Omental fat pad (tissue), 4 donors: ENCODE data around the gene ISCU. TPM values are rescaled to one million over a fixed set of nuclear protein-coding genes. Genes with fewer than 3 reads are reported as not detected.

Source experiments
- ATAC-seq: fragments of 150-250 bp; one replicate; pipeline ENCODE4 v1.9.1; 2016; ENCODE audit warnings: mild to moderate bottlenecking, moderate library complexity; ENCODE audit not compliant: low FRiP score
- DNase-seq: peaks from one replicate; pipeline ENCODE4 v3.0.0-alpha.2; 2019; ENCODE audit warnings: low spot score
- total RNA-seq, 4 donors: library from RNA; depleted of rRNA; stranded (reverse); fragments of >200 nt; gene quantifications; one replicate each; pipeline ENCODE4 v1.1.0, GENCODE V29; 2016
- TF ChIP-seq, protein P1 (sequence below), 3 donors: fragments of 450-650 bp; IDR thresholded peaks; one replicate each; pipeline ENCODE4 v1.5.1; 2016 to 2017; ENCODE audit warnings: antibody characterized with exemption in 3 of 3, mild to moderate bottlenecking in 3 of 3, moderate library complexity in 2 of 3

The ISCU gene
- total RNA-seq, 4 donors from 2014 or later, result 148 to 260 (median 187) TPM

DNA sequence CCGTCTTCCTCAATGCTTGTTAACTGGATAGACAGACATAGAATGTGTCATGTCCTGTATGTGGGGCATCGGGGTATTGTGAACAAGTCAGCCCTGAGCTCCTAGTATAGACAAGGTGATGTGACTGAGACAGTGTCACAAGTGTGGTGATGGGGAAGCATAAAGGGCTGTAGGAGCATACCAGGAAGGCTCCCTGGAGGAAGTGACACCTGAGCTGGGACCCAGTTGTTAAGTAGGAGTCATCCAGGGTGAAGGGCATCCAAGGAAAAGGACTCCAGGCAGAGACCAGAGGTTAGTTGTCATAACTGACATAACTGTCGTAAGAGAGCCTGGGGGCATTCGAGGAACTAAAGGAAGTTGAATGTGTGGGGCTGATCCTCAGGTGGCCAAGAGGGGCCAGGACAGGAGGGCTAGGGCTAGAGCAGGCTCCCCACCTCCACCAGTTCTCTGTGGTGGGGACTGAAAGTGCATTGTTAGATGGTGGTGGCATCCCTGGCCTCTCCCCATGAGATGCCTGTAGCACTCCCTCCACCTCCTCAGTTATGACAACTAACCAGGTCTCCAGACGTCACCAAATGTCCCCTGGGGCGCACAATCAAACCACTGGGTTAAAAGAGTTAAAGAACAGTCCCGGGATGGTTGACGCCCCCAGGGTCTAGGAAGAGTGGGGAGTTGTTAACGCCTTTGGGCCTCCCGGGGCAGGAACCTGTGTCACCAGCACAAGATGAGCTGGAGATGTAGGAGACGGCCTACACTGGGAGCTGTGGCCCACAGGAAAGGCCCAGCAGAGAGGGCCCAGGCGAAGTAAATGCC, 44.9 kb upstream of the ISCU start:
- TF ChIP-seq, protein P1, sequence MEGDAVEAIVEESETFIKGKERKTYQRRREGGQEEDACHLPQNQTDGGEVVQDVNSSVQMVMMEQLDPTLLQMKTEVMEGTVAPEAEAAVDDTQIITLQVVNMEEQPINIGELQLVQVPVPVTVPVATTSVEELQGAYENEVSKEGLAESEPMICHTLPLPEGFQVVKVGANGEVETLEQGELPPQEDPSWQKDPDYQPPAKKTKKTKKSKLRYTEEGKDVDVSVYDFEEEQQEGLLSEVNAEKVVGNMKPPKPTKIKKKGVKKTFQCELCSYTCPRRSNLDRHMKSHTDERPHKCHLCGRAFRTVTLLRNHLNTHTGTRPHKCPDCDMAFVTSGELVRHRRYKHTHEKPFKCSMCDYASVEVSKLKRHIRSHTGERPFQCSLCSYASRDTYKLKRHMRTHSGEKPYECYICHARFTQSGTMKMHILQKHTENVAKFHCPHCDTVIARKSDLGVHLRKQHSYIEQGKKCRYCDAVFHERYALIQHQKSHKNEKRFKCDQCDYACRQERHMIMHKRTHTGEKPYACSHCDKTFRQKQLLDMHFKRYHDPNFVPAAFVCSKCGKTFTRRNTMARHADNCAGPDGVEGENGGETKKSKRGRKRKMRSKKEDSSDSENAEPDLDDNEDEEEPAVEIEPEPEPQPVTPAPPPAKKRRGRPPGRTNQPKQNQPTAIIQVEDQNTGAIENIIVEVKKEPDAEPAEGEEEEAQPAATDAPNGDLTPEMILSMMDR (IDR thresholded peaks at IDR 0.05), result no peak
- no peak for ATAC-seq
- DNase-seq, result no peak

DNA sequence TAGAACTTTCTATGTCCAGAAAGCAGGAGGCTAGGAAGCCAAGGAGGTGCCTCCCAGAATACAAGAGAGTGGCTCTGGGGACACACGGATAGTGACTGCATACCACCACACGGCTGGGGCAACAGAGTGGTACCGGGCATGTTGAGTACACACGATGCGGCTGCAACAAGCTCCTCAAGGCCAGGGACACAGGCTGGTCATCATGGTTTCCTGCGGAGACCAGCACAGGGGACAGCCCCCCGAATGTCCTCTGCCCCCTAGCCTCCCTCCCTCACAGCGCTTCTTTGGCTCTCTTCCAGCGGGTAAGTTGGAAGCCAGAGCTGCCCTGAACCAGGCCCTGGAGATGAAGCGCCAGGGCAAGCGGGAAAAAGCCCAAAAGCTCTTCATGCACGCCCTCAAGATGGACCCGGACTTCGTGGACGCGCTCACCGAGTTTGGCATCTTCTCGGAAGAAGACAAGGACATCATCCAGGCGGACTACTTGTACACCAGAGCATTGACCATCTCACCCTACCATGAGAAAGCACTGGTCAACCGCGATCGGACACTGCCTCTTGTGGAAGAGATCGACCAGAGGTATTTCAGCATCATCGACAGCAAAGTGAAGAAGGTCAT, 44.2 kb upstream of the ISCU start:
- ATAC-seq (no peak), DNase-seq (no peak)
- TF ChIP-seq, protein P1 (IDR thresholded peaks at IDR 0.05), result no peak

DNA sequence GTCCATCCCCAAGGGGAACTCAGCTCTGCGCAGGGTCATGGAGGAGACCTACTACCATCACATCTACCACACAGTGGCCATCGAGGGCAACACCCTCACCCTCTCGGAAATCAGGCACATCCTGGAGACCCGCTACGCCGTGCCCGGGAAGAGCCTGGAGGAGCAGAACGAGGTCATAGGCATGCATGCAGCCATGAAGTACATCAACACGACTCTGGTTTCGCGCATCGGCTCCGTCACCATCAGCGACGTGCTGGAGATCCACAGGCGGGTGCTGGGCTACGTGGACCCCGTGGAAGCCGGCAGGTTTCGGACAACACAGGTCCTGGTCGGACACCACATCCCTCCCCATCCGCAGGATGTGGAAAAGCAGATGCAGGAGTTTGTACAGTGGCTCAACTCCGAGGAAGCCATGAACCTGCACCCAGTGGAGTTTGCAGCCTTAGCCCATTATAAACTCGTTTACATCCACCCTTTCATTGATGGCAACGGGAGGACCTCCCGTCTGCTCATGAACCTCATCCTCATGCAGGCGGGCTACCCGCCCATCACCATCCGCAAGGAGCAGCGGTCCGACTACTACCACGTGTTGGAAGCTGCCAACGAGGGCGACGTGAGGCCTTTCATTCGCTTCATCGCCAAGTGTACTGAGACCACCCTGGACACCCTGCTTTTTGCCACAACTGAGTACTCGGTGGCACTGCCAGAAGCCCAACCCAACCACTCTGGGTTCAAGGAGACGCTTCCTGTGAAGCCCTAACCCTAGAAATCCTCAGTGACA, 43.5 kb upstream of the ISCU start:
- ATAC-seq, result no peak
- no peak for DNase-seq

DNA sequence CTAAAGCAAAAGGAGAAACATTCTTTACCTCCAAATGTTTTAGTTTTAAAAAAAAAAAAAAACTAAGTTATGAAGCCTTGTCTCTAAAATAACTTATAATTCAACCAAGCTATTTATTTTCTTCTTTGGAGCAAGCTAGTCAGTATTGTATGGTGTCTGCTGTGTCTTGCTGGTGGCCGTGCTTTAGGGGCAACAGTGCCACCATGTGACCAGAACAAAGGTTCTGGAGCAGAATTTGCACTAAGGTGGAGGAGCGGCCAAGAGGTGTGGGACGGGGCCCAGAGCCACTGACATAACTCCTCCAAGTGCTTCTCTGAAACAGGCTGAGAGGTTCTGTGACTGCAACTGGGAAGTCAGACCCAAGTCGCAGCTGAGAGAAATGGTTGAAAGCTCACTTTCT, 42.8 kb upstream of the ISCU start:
- TF ChIP-seq, protein P1 (IDR thresholded peaks at IDR 0.05), result no peak
- ATAC-seq (no peak), DNase-seq (no peak)

More for the DNA sequence above, 43.5 kb upstream of the ISCU start:
- TF ChIP-seq, protein P1 (IDR thresholded peaks at IDR 0.05), result no peak

DNA sequence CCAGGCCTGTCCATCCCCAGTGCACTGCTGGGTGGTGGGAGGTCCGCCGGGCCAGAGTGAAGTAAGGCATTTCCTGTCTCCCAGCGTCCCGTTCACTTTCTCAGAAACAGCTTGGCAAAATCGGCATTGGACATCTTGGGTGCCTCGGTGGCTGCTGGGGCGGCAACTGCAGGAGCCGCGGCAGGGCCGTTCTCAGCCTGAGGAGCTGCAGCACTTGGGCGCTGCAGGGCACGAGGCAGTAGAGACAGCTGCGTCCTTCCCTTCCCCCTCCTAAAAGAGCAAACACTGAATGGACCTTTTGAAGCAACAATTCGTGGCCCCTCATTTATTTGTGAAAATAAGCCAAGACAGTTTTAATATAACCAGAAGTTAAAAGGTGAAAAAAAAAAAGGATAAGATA, 39.0 kb upstream of the ISCU start:
- DNase-seq (no peak), ATAC-seq (no peak)
- TF ChIP-seq, protein P1 (IDR thresholded peaks at IDR 0.05), result no peak

DNA sequence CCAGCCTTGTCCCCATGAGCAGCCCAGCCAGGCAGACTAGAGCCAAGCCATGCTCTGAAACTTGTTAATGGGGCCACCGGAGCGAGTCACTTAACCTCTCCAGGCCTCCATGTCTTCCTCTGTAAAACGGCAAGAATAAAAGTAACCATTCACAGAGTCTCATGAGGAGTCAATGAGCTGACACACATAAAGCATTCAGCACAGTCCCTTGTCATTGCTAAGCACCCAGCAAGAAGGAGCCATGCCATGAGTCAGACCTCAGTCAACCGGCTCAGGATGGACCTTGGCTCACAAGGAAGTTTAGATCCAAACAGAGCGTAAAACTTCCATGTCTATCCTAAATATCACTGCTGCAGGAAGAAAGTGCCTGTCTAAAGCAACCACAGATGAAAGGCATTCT, 36.7 kb upstream of the ISCU start:
- ATAC-seq, result no peak
- TF ChIP-seq, protein P1 (IDR thresholded peaks at IDR 0.05), result no peak
- no peak for DNase-seq
